GM12891 (cell line): ENCODE results near the gene MAGEB2.

ENCODE experiments used
- PAX5 ChIP-seq: IDR thresholded peaks from 2 replicates; pipeline ENCODE4 v1.6.1; 2011; ENCODE audit warnings: low read length, moderate library complexity, mild to moderate bottlenecking; ENCODE audit not compliant: insufficient read depth, severe bottlenecking
- POLR2A ChIP-seq: IDR thresholded peaks from 2 replicates; pipeline ENCODE4 v1.6.1; 2011; ENCODE audit warnings: low read depth, low read length, control low read depth
- POLR2AphosphoS5 ChIP-seq: IDR thresholded peaks from 2 replicates; pipeline ENCODE4 v1.6.1; 2011; ENCODE audit warnings: low read depth, low read length, control low read depth
- POU2F2 ChIP-seq: IDR thresholded peaks from 2 replicates; pipeline ENCODE4 v1.6.1; 2011; ENCODE audit warnings: low read depth, mild to moderate bottlenecking, control low read depth, low read length, moderate library complexity
- TAF1 ChIP-seq: IDR thresholded peaks from 2 replicates; pipeline ENCODE4 v1.6.1; 2011; ENCODE audit warnings: low read depth, low read length, control low read depth

DNA sequence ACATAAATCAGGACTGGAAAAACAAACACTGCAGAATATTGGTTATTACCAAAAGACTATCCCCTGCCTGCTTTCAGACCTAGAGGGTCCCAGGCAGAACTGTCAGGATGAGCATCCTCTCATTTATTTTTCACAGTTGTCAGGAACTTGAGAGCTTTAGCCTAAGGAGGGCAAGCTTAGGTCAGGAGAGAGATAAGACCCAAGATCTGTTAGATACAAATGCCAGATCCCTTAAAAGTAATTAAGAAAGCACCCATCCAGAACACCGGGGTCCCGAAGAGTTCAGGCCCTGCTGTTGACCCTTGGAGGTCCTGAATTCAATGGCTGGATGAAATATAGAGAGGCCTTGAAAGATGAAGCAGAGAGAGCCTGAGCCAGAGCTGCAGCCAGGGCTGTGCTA lies 9.2 kb downstream of the MAGEB2 start:
- TF ChIP-seq POLR2AphosphoS5 (no peak), POLR2A (no peak), PAX5 (no peak), TAF1 (no peak), POU2F2 (no peak)
